Measurements from ENCODE around the gene ELFN1.

ELFN1 gene

GRCh38 chr7:1775389-1775788 lies 105.3 kb downstream of the ELFN1 start:
- no peak overlapping the region for H3K4me3 ChIP-seq (ENCODE audit: low read depth, low read length)
- no peak for TF ChIP-seq CTCF (IDR thresholded peaks at IDR 0.05; ENCODE audit: insufficient read depth, low read length, missing control alignments)
- POLR2A ChIA-PET = no interaction called here
- no peak for DNase-seq (ENCODE audit: low read depth, low spot score)
- CTCF ChIA-PET = no interaction called here

GRCh38 chr7:1777122-1777521 lies 107.0 kb downstream of the ELFN1 start:
- POLR2A ChIA-PET = no interaction called here
- no peak for DNase-seq (ENCODE audit: low read depth, low spot score)
- TF ChIP-seq CTCF (IDR thresholded peaks at IDR 0.05; ENCODE audit: insufficient read depth, low read length, missing control alignments) = no peak

GRCh38 chr7:1779445-1779844 lies 109.4 kb downstream of the ELFN1 start:
- DNase-seq (ENCODE audit: low read depth, low spot score) = no peak
- POLR2A ChIA-PET = no interaction called here
- no peak overlapping the region for H3K4me3 ChIP-seq (ENCODE audit: low read depth, low read length)
- CTCF ChIA-PET = no interaction called here
- TF ChIP-seq CTCF (IDR thresholded peaks at IDR 0.05; ENCODE audit: insufficient read depth, low read length, missing control alignments) = no peak

More at GRCh38 chr7:1777122-1777521, 107.0 kb downstream of the ELFN1 start:
- H3K4me3 ChIP-seq (ENCODE audit: low read depth, low read length) = no peak overlapping the region
- CTCF ChIA-PET = no interaction called here

DNA sequence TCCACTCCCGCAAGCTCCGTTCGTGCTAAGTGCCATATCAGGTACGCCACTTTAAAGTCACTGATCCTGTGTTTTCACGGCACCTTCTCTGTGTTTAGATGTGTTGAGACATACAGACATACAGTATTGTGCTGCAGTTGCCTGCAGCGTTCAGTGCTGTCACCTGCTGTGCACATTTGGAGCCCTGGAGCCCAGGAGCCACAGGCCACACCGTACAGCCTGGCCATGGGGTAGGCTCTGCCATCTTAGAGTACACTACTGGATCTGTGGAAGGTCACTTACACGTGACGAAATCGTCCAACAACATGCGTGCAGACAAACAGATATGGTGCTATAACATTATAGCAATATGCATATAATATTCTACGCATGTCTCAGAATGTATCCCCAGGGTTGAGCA lies 111.3 kb downstream of the ELFN1 start:
- ChIA-PET CTCF (no interaction called here), POLR2A (interaction anchor here (0.8 kb wide), 1 partner anchor 238 kb away, joined by 4 read pairs; no protein-coding TSS in a partner anchor)
- TF ChIP-seq CTCF (IDR thresholded peaks at IDR 0.05; ENCODE audit: insufficient read depth, low read length, missing control alignments) = no peak
- no peak overlapping the region for H3K4me3 ChIP-seq (ENCODE audit: low read depth, low read length)
- no peak for DNase-seq (ENCODE audit: low read depth, low spot score)

DNA sequence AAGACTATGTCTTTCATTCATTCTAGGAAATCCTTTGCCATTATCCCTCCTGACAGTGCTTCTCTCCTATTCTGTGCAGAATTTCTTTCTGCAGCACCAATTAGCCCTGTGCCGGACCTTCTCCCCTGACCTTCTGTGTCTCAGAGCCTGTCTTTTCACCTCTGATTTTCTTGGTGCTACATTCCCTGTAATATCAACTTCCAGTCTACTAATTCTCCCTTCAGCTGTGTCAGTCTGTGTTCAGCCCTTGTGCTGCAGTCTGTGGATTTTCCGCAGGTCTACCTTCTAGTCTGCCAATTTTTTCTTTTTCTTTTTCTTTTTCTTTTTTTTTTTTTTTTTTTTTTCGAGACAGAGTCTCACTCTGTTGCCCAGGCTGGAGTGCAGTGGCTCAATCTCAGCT lies 115.8 kb downstream of the ELFN1 start:
- CTCF ChIA-PET = interaction anchor here (0.6 kb wide), 1 partner anchor 14 kb away, joined by 3 read pairs; no protein-coding TSS in a partner anchor

DNA sequence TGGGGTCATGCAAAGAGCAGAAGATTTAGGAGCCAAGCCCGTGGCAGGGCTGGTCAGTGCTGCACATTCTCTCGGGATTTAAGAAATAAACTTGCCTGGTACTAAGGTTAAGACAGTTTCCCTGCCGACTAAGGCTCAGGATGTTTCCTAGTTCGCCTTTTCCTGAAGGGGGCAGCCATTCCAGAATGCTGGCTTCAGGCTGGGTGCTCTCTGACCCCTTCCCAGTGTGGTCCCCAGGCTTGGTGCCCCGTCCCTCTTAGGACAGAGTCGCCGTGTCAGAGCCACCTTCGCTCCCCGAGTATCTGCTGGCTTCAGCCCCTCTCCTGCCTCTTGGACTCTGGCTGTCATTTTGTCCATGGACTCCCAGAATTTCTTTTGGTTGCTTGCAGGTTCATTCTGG lies 117.2 kb downstream of the ELFN1 start:
- no peak overlapping the region for H3K4me3 ChIP-seq (ENCODE audit: low read depth, low read length)
- ChIA-PET CTCF (no interaction called here), POLR2A (no interaction called here)
- no peak for DNase-seq (ENCODE audit: low read depth, low spot score)
- no peak for TF ChIP-seq CTCF (IDR thresholded peaks at IDR 0.05; ENCODE audit: insufficient read depth, low read length, missing control alignments)

More for the DNA sequence above, 115.8 kb downstream of the ELFN1 start:
- no peak for DNase-seq (ENCODE audit: low read depth, low spot score)
- POLR2A ChIA-PET = no interaction called here
- no peak for TF ChIP-seq CTCF (IDR thresholded peaks at IDR 0.05; ENCODE audit: insufficient read depth, low read length, missing control alignments)
- no peak overlapping the region for H3K4me3 ChIP-seq (ENCODE audit: low read depth, low read length)
